ENCODE measurements around the gene MAST1.
"Not testable (repeated sequence)": the region's sequence is repeated elsewhere in the genome, so short reads cannot be mapped to it uniquely, and the experiment has no call there.

Gene MAST1

GRCh38 chr19:12836529-12836863 lies 1.8 kb upstream of the MAST1 start:
- H3K27me3 ChIP-seq (ENCODE audit: control insufficient read depth, insufficient read depth, low read length) = peaks cover 42% of the 10 kb centered on the region
- no peak overlapping the region for H3K9ac ChIP-seq (ENCODE audit: low read length)
- no peak overlapping the region for H3K4me3 ChIP-seq (ENCODE audit: low read length)
- no peaks in the 10 kb centered on the region for H3K4me1 ChIP-seq (ENCODE audit: control insufficient read depth, insufficient read depth, low read length)
- no peak overlapping the region for H3K27ac ChIP-seq (ENCODE audit: low read depth, low read length)
- no peaks in the 10 kb centered on the region for H3K36me3 ChIP-seq (ENCODE audit: control insufficient read depth, insufficient read depth, low read length)

- Histone ChIP-seq H3K27me3 (ENCODE audit: control insufficient read depth, insufficient read depth, low read length) (peaks cover 43% of the 10 kb centered on the region), H3K4me1 (ENCODE audit: control insufficient read depth, insufficient read depth, low read length) (no peaks in the 10 kb centered on the region), H3K27ac (ENCODE audit: low read depth, low read length) (no peak overlapping the region), H3K36me3 (ENCODE audit: control insufficient read depth, insufficient read depth, low read length) (no peaks in the 10 kb centered on the region), H3K9ac (ENCODE audit: low read length) (no peak overlapping the region), H3K4me3 (ENCODE audit: low read length) (no peak overlapping the region)
These were observed 1.1 kb upstream of the MAST1 start for GRCh38 chr19:12837225-12837624.

- H3K27me3 ChIP-seq (ENCODE audit: control insufficient read depth, insufficient read depth, low read length) = peaks cover 35% of the 10 kb centered on the region
- no peak overlapping the region for H3K27ac ChIP-seq (ENCODE audit: low read depth, low read length)
- H3K4me3 ChIP-seq (ENCODE audit: low read length) = no peak overlapping the region
- H3K9ac ChIP-seq (ENCODE audit: low read length) = no peak overlapping the region
- H3K36me3 ChIP-seq (ENCODE audit: control insufficient read depth, insufficient read depth, low read length) = no peaks in the 10 kb centered on the region
- no peaks in the 10 kb centered on the region for H3K4me1 ChIP-seq (ENCODE audit: control insufficient read depth, insufficient read depth, low read length)
These were observed 806 bp downstream of the MAST1 start for GRCh38 chr19:12838886-12839756.

GRCh38 chr19:12840091-12841079 lies 2.1 kb downstream of the MAST1 start:
- Histone ChIP-seq H3K9ac (ENCODE audit: low read length) (no peak overlapping the region), H3K27me3 (ENCODE audit: control insufficient read depth, insufficient read depth, low read length) (peaks cover 22% of the 10 kb centered on the region), H3K27ac (ENCODE audit: low read depth, low read length) (no peak overlapping the region), H3K4me1 (ENCODE audit: control insufficient read depth, insufficient read depth, low read length) (no peaks in the 10 kb centered on the region), H3K4me3 (ENCODE audit: low read length) (no peak overlapping the region), H3K36me3 (ENCODE audit: control insufficient read depth, insufficient read depth, low read length) (no peaks in the 10 kb centered on the region)

GRCh38 chr19:12841094-12841493 lies 2.8 kb downstream of the MAST1 start:
- H3K4me1 ChIP-seq (ENCODE audit: control insufficient read depth, insufficient read depth, low read length) = no peaks in the 10 kb centered on the region
- no peak overlapping the region for H3K27ac ChIP-seq (ENCODE audit: low read depth, low read length)
- H3K4me3 ChIP-seq (ENCODE audit: low read length) = no peak overlapping the region
- H3K27me3 ChIP-seq (ENCODE audit: control insufficient read depth, insufficient read depth, low read length) = peaks cover 20% of the 10 kb centered on the region
- no peaks in the 10 kb centered on the region for H3K36me3 ChIP-seq (ENCODE audit: control insufficient read depth, insufficient read depth, low read length)
- no peak overlapping the region for H3K9ac ChIP-seq (ENCODE audit: low read length)

GRCh38 chr19:12842511-12842910 lies 4.2 kb downstream of the MAST1 start:
- H3K36me3 ChIP-seq (ENCODE audit: control insufficient read depth, insufficient read depth, low read length) = no peaks in the 10 kb centered on the region
- no peak overlapping the region for H3K27ac ChIP-seq (ENCODE audit: low read depth, low read length)
- no peaks in the 10 kb centered on the region for H3K4me1 ChIP-seq (ENCODE audit: control insufficient read depth, insufficient read depth, low read length)
- H3K27me3 ChIP-seq (ENCODE audit: control insufficient read depth, insufficient read depth, low read length) = peaks cover 20% of the 10 kb centered on the region
- H3K4me3 ChIP-seq (ENCODE audit: low read length) = no peak overlapping the region
- no peak overlapping the region for H3K9ac ChIP-seq (ENCODE audit: low read length)

- H3K27me3 ChIP-seq (ENCODE audit: control insufficient read depth, insufficient read depth, low read length) = peaks cover 17% of the 10 kb centered on the region
- H3K4me1 ChIP-seq (ENCODE audit: control insufficient read depth, insufficient read depth, low read length) = no peaks in the 10 kb centered on the region
- H3K4me3 ChIP-seq (ENCODE audit: low read length) = no peak overlapping the region
- no peaks in the 10 kb centered on the region for H3K36me3 ChIP-seq (ENCODE audit: control insufficient read depth, insufficient read depth, low read length)
- no peak overlapping the region for H3K27ac ChIP-seq (ENCODE audit: low read depth, low read length)
- H3K9ac ChIP-seq (ENCODE audit: low read length) = no peak overlapping the region
These were observed 5.0 kb downstream of the MAST1 start for GRCh38 chr19:12843328-12843727.

GRCh38 chr19:12843999-12844732 lies 5.9 kb downstream of the MAST1 start:
- H3K27me3 ChIP-seq (ENCODE audit: control insufficient read depth, insufficient read depth, low read length) = peaks cover 12% of the 10 kb centered on the region
- H3K36me3 ChIP-seq (ENCODE audit: control insufficient read depth, insufficient read depth, low read length) = no peaks in the 10 kb centered on the region
- H3K4me3 ChIP-seq (ENCODE audit: low read length) = no peak overlapping the region

GRCh38 chr19:12846613-12847012 lies 8.3 kb downstream of the MAST1 start:
- not testable (repeated sequence) for H3K27me3 ChIP-seq (ENCODE audit: control insufficient read depth, insufficient read depth, low read length); H3K27ac ChIP-seq (ENCODE audit: low read depth, low read length); H3K4me1 ChIP-seq (ENCODE audit: control insufficient read depth, insufficient read depth, low read length); H3K4me3 ChIP-seq (ENCODE audit: low read length); H3K9ac ChIP-seq (ENCODE audit: low read length); H3K36me3 ChIP-seq (ENCODE audit: control insufficient read depth, insufficient read depth, low read length)

More at GRCh38 chr19:12843999-12844732, 5.9 kb downstream of the MAST1 start:
- no peaks in the 10 kb centered on the region for H3K4me1 ChIP-seq (ENCODE audit: control insufficient read depth, insufficient read depth, low read length)
- no peak overlapping the region for H3K9ac ChIP-seq (ENCODE audit: low read length)
- H3K27ac ChIP-seq (ENCODE audit: low read depth, low read length) = no peak overlapping the region

- peaks cover 3% of the 10 kb centered on the region for H3K27me3 ChIP-seq (ENCODE audit: control insufficient read depth, insufficient read depth, low read length)
- no peak overlapping the region for H3K27ac ChIP-seq (ENCODE audit: low read depth, low read length)
- H3K9ac ChIP-seq (ENCODE audit: low read length) = no peak overlapping the region
These were observed 9.1 kb downstream of the MAST1 start for GRCh38 chr19:12847159-12848139.

GRCh38 chr19:12856653-12857052 lies 18.3 kb downstream of the MAST1 start:
- Histone ChIP-seq H3K27ac (ENCODE audit: low read depth, low read length) (no peak overlapping the region), H3K9ac (ENCODE audit: low read length) (no peak overlapping the region), H3K36me3 (ENCODE audit: control insufficient read depth, insufficient read depth, low read length) (no peaks in the 10 kb centered on the region), H3K4me3 (ENCODE audit: low read length) (no peak overlapping the region), H3K27me3 (ENCODE audit: control insufficient read depth, insufficient read depth, low read length) (no peaks in the 10 kb centered on the region), H3K4me1 (ENCODE audit: control insufficient read depth, insufficient read depth, low read length) (no peaks in the 10 kb centered on the region)

More at GRCh38 chr19:12847159-12848139, 9.1 kb downstream of the MAST1 start:
- Histone ChIP-seq H3K4me3 (ENCODE audit: low read length) (peak overlapping the region; percentile 56), H3K36me3 (ENCODE audit: control insufficient read depth, insufficient read depth, low read length) (no peaks in the 10 kb centered on the region), H3K4me1 (ENCODE audit: control insufficient read depth, insufficient read depth, low read length) (no peaks in the 10 kb centered on the region)
